Activated CD8-positive, alpha-beta T cell treated with anti-CD3 and anti-CD28 coated beads for 36 hours (primary cell): ENCODE measurements around the gene NFIC. TPM values are rescaled to one million over a fixed set of nuclear protein-coding genes. Genes with fewer than 3 reads are reported as not detected.

ENCODE experiments used
- ATAC-seq: fragments of 200-7000 bp; cut with Tn5 transposase; one replicate; pipeline ENCODE4 v1.10.0; 2021; ENCODE audit warnings: mild to moderate bottlenecking, moderate library complexity
- CTCF ChIA-PET: fragments of 350-600 bp; sonication (Branson Sonifier 250); formaldehyde crosslinking; loops from one replicate; lab custom pipeline; 2021; ENCODE audit warnings: antibody characterized with exemption; lab: Charles Lee
- POLR2A ChIA-PET: fragments of 350-600 bp; sonication (Branson Sonifier 250); formaldehyde crosslinking; loops from one replicate; lab custom pipeline; 2021; ENCODE audit warnings: antibody characterized with exemption; lab: Charles Lee
- DNase-seq: peaks from one replicate; pipeline ENCODE4 v3.0.0-alpha.2; 2020
- H3K27ac Mint-ChIP-seq: one replicate; pipeline ENCODE4 v1.8.0; 2021; ENCODE audit warnings: mild to moderate bottlenecking, mixed read lengths
- H3K27me3 Mint-ChIP-seq: one replicate; pipeline ENCODE4 v1.8.0; 2021; ENCODE audit warnings: mixed read lengths
- H3K36me3 Mint-ChIP-seq: one replicate; pipeline ENCODE4 v1.8.0; 2021; ENCODE audit warnings: low read depth, mixed read lengths
- H3K4me1 Mint-ChIP-seq: one replicate; pipeline ENCODE4 v1.8.0; 2021; ENCODE audit warnings: low read depth, mixed read lengths
- H3K4me3 Mint-ChIP-seq: one replicate; pipeline ENCODE4 v1.8.0; 2021; ENCODE audit warnings: mild to moderate bottlenecking, moderate library complexity, mixed read lengths
- H3K9me3 Mint-ChIP-seq: one replicate; pipeline ENCODE4 v1.8.0; 2021; ENCODE audit warnings: mixed read lengths
- CTCF ChIP-seq: fragments of 200-600 bp; IDR thresholded peaks from one replicate; pipeline ENCODE4 v1.8.0; 2022; ENCODE audit warnings: antibody characterized with exemption, mild to moderate bottlenecking
- intact Hi-C: fragments of 100-400 bp; cut with micrococcal nuclease; formaldehyde crosslinking; loops from one replicate; pipeline ENCODE4 v1.10.0; 2022
- total RNA-seq, 2 experiments: library from RNA; stranded (reverse); gene quantifications; one replicate each; pipeline ENCODE4 v1.2.3, GENCODE V29; 2021

Gene NFIC
- total RNA-seq, 2 experiments from 2014 or later: 19.0 to 20.8 TPM

- Mint-ChIP-seq H3K4me3 (no peak overlapping the region), H3K27ac (no peak overlapping the region), H3K36me3 (peaks cover 6% of the 10 kb centered on the region), H3K4me1 (no peaks in the 10 kb centered on the region), H3K27me3 (no peaks in the 10 kb centered on the region), H3K9me3 (no peaks in the 10 kb centered on the region)
- intact Hi-C loops: no loop called here
- POLR2A ChIA-PET: no interaction called here
- ATAC-seq: no peak
- DNase-seq: no peak
- TF ChIP-seq CTCF: no peak
- CTCF ChIA-PET: interaction anchor here (1.2 kb wide), 1 partner anchor 14 kb away, joined by 4 read pairs; no protein-coding TSS in a partner anchor
These were observed 92.1 kb downstream of the NFIC start for GRCh38 chr19:3458229-3459088.

- TF ChIP-seq CTCF: no peak
- CTCF ChIA-PET: interaction anchor here (1.2 kb wide), 1 partner anchor 13 kb away, joined by 4 read pairs; no protein-coding TSS in a partner anchor
- intact Hi-C loops: no loop called here
- Mint-ChIP-seq H3K4me1 (no peaks in the 10 kb centered on the region), H3K27me3 (no peaks in the 10 kb centered on the region), H3K9me3 (no peaks in the 10 kb centered on the region), H3K27ac (no peak overlapping the region), H3K36me3 (peaks cover 6% of the 10 kb centered on the region), H3K4me3 (no peak overlapping the region)
- no peak for ATAC-seq
- DNase-seq: no peak
- POLR2A ChIA-PET: no interaction called here
These were observed 92.9 kb downstream of the NFIC start for GRCh38 chr19:3459089-3459881.

- POLR2A ChIA-PET: no interaction called here
These were observed 93.7 kb downstream of the NFIC start for GRCh38 chr19:3459965-3460582.

DNA sequence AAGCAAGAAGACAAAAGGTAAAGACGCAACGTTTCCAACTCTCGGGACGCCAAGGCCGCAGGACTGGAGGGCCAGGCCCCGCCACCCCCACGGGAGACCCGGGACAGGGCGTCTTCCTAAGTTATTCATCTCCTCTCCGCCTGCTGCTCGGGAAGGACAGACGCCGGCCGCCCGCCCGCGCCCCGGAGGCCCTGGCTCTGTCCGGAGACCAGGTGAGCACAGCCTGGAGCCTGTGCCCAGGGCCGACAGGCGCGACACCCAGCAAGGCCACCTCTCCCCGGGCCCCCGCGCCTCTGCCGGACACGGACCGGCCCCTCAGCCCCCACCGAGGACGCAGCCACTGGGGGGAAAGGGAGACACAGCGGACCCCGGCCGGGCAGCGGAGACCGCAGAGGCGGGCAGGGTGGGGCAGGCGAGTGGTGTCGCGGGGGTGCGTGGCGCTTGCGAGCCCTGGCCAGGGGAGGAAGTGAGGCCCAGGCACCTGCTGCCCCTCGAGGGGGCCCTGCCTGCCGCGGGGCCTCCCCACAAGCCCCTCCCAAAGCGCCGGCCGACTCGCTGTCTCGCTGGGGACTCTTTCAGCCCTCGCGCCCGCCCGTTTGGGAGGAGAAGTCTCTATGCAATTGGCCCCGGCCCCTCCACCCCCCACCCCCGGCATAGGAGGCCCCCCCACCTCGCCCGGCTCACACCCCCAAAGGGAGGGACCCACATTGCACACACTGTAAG is 96.8 kb downstream of the NFIC start:
- no peaks in the 10 kb centered on the region for H3K27me3 Mint-ChIP-seq
- no peak overlapping the region for H3K27ac Mint-ChIP-seq
- peaks cover 6% of the 10 kb centered on the region for H3K36me3 Mint-ChIP-seq
- DNase-seq: no peak
- CTCF ChIA-PET: no interaction called here
- no peak overlapping the region for H3K4me3 Mint-ChIP-seq
- no peak for TF ChIP-seq CTCF
- intact Hi-C loops: no loop called here
- H3K9me3 Mint-ChIP-seq: peaks cover 3% of the 10 kb centered on the region
- POLR2A ChIA-PET: no interaction called here
- no peak for ATAC-seq
- H3K4me1 Mint-ChIP-seq: no peaks in the 10 kb centered on the region

More at GRCh38 chr19:3459965-3460582, 93.7 kb downstream of the NFIC start:
- Mint-ChIP-seq H3K36me3 (peaks cover 4% of the 10 kb centered on the region), H3K27me3 (no peaks in the 10 kb centered on the region), H3K27ac (no peak overlapping the region), H3K4me3 (no peak overlapping the region), H3K4me1 (no peaks in the 10 kb centered on the region), H3K9me3 (no peaks in the 10 kb centered on the region)
- CTCF ChIA-PET: interaction anchor here (1.1 to 1.6 kb wide), 3 partner anchors 12 to 31 kb away, joined by 3 to 4 read pairs (median 4); no protein-coding TSS in a partner anchor
- ATAC-seq (no peak), DNase-seq (no peak)
- intact Hi-C loops: no loop called here
- no peak for TF ChIP-seq CTCF
